ENCODE measurements around the gene CEP164. TPM values are rescaled to one million over a fixed set of nuclear protein-coding genes. Genes with fewer than 3 reads are reported as not detected.

CEP164 gene
- polyA plus RNA-seq, 1 of the 3 experiments (the other 2 are of a cell fraction), result 27.7 TPM

GRCh38 chr11:117426941-117427340, 99.3 kb downstream of the CEP164 start (continued):
- TF ChIP-seq, protein P1, sequence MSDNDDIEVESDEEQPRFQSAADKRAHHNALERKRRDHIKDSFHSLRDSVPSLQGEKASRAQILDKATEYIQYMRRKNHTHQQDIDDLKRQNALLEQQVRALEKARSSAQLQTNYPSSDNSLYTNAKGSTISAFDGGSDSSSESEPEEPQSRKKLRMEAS (IDR thresholded peaks at IDR 0.05; ENCODE audit: low read depth), result no peak
- TF ChIP-seq EZH2phosphoT487 (IDR thresholded peaks at IDR 0.05; ENCODE audit: borderline replicate concordance, low read depth), result no peak
- TF ChIP-seq, protein P2, sequence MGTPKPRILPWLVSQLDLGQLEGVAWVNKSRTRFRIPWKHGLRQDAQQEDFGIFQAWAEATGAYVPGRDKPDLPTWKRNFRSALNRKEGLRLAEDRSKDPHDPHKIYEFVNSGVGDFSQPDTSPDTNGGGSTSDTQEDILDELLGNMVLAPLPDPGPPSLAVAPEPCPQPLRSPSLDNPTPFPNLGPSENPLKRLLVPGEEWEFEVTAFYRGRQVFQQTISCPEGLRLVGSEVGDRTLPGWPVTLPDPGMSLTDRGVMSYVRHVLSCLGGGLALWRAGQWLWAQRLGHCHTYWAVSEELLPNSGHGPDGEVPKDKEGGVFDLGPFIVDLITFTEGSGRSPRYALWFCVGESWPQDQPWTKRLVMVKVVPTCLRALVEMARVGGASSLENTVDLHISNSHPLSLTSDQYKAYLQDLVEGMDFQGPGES (IDR thresholded peaks at IDR 0.05; ENCODE audit: low read depth, low read length), result no peak
- TF ChIP-seq, protein P3, sequence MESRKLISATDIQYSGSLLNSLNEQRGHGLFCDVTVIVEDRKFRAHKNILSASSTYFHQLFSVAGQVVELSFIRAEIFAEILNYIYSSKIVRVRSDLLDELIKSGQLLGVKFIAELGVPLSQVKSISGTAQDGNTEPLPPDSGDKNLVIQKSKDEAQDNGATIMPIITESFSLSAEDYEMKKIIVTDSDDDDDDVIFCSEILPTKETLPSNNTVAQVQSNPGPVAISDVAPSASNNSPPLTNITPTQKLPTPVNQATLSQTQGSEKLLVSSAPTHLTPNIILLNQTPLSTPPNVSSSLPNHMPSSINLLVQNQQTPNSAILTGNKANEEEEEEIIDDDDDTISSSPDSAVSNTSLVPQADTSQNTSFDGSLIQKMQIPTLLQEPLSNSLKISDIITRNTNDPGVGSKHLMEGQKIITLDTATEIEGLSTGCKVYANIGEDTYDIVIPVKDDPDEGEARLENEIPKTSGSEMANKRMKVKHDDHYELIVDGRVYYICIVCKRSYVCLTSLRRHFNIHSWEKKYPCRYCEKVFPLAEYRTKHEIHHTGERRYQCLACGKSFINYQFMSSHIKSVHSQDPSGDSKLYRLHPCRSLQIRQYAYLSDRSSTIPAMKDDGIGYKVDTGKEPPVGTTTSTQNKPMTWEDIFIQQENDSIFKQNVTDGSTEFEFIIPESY (IDR thresholded peaks at IDR 0.05; ENCODE audit: borderline replicate concordance, low read depth), result no peak

DNA sequence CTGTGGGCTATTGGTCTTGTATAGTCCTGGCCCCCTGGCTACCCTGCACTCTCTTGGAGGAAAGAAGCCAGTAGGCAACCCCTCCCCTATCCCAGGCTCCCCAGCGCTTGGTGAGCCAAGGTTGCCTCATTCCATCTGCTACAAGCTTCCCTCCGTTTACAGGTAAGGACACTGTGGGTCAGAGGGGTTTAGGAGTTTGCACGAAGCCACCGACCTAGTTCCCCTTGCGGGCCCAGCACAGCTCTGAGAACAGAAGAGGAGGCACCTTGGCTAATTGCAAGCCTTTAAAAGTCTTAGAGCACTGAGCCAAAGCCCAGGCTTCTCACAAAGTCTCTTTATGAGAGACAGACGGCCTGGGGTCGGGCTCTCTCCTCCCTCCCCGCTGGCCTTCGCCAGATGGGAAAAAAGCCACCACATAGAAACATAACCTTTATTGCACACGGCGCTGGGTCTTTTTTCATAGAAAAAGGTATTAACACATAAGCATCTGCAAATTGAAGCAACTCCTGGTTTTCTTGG, 99.8 kb downstream of the CEP164 start:
- no peaks in the 10 kb centered on the region for H3F3A ChIP-seq (replicated peaks; ENCODE audit: insufficient read depth)
- no peak for DNase-seq

More for the DNA sequence above, 99.8 kb downstream of the CEP164 start:
- POLR2A ChIA-PET, result interaction anchor here (0.7 to 1.6 kb wide), 2 partner anchors 48 to 390 kb away, joined by 3 to 9 read pairs; no protein-coding TSS in a partner anchor
- no peak overlapping the region for H3K4me3 ChIP-seq (ENCODE audit: low read depth in 2 of 2, low read length in 1 of 2)
- no peak overlapping the region for H3K27ac ChIP-seq (ENCODE audit: low read depth in 2 of 2, low read length in 1 of 2)
- H3K9me3 ChIP-seq, result no peaks in the 10 kb centered on the region
- no peaks in the 10 kb centered on the region for H4K20me1 ChIP-seq (ENCODE audit: insufficient read depth)
- no peak overlapping the region for H3K4me2 ChIP-seq
- H3K4me1 ChIP-seq (ENCODE audit: control insufficient read depth in 1 of 2, insufficient read depth in 2 of 2, low read depth in 1 of 2, low read length in 1 of 2), result peaks cover 0 to 10% of the 10 kb centered on the region in 2 experiments; a peak in 1 of 4 replicates
- no peak for TF ChIP-seq RXRA (IDR thresholded peaks at IDR 0.05; ENCODE audit: borderline replicate concordance, low read depth)
- TF ChIP-seq NFIC (IDR thresholded peaks at IDR 0.05; ENCODE audit: borderline replicate concordance), result no peak
- TF ChIP-seq CHD2 (IDR thresholded peaks at IDR 0.05; ENCODE audit: low read length, partially characterized antibody), result no peak
- no peak for TF ChIP-seq RAD21 (IDR thresholded peaks at IDR 0.05; ENCODE audit: low read length)
- TF ChIP-seq POLR2AphosphoS5 (IDR thresholded peaks at IDR 0.05; ENCODE audit: low read depth, low read length), result no peak
- no peak for TF ChIP-seq USF2 (IDR thresholded peaks at IDR 0.05; ENCODE audit: borderline replicate concordance, low read depth, low read length)
- no peak for TF ChIP-seq GABPA (IDR thresholded peaks at IDR 0.05; ENCODE audit: low read depth)
- no peak for TF ChIP-seq RCOR1 (IDR thresholded peaks at IDR 0.05; ENCODE audit: low read length)
- no peak for TF ChIP-seq GATA2 (CRISPR knock-in tag; IDR thresholded peaks at IDR 0.05)
- TF ChIP-seq MXI1 (IDR thresholded peaks at IDR 0.05; ENCODE audit: low read depth, low read length), result no peak
- TF ChIP-seq, protein P1 (IDR thresholded peaks at IDR 0.05; ENCODE audit: low read depth), result no peak
- TF ChIP-seq, protein P4, sequence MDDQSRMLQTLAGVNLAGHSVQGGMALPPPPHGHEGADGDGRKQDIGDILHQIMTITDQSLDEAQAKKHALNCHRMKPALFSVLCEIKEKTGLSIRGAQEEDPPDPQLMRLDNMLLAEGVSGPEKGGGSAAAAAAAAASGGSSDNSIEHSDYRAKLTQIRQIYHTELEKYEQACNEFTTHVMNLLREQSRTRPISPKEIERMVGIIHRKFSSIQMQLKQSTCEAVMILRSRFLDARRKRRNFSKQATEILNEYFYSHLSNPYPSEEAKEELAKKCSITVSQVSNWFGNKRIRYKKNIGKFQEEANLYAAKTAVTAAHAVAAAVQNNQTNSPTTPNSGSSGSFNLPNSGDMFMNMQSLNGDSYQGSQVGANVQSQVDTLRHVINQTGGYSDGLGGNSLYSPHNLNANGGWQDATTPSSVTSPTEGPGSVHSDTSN (IDR thresholded peaks at IDR 0.05), result no peak
- no peak for TF ChIP-seq MEF2A (IDR thresholded peaks at IDR 0.05; ENCODE audit: borderline replicate concordance, low read depth)
- TF ChIP-seq, protein P5, sequence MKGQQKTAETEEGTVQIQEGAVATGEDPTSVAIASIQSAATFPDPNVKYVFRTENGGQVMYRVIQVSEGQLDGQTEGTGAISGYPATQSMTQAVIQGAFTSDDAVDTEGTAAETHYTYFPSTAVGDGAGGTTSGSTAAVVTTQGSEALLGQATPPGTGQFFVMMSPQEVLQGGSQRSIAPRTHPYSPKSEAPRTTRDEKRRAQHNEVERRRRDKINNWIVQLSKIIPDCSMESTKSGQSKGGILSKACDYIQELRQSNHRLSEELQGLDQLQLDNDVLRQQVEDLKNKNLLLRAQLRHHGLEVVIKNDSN (IDR thresholded peaks at IDR 0.05; ENCODE audit: borderline replicate concordance, low read depth), result no peak
- no peak for TF ChIP-seq EZH2phosphoT487 (IDR thresholded peaks at IDR 0.05; ENCODE audit: borderline replicate concordance, low read depth)
- TF ChIP-seq SIN3A (IDR thresholded peaks at IDR 0.05; ENCODE audit: borderline replicate concordance, low read depth, low read length), result no peak
- TF ChIP-seq, protein P6, sequence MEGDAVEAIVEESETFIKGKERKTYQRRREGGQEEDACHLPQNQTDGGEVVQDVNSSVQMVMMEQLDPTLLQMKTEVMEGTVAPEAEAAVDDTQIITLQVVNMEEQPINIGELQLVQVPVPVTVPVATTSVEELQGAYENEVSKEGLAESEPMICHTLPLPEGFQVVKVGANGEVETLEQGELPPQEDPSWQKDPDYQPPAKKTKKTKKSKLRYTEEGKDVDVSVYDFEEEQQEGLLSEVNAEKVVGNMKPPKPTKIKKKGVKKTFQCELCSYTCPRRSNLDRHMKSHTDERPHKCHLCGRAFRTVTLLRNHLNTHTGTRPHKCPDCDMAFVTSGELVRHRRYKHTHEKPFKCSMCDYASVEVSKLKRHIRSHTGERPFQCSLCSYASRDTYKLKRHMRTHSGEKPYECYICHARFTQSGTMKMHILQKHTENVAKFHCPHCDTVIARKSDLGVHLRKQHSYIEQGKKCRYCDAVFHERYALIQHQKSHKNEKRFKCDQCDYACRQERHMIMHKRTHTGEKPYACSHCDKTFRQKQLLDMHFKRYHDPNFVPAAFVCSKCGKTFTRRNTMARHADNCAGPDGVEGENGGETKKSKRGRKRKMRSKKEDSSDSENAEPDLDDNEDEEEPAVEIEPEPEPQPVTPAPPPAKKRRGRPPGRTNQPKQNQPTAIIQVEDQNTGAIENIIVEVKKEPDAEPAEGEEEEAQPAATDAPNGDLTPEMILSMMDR (IDR thresholded peaks at IDR 0.05), result no peak
- no peak for TF ChIP-seq JUND (IDR thresholded peaks at IDR 0.05)
- no peak for TF ChIP-seq TAF1 (IDR thresholded peaks at IDR 0.05; ENCODE audit: borderline replicate concordance, low read depth, low read length)
- no peaks in the 10 kb centered on the region for H3K36me3 ChIP-seq (replicated peaks in 1 of 2; ENCODE audit: control insufficient read depth in 1 of 2, insufficient read depth in 2 of 2, low read length in 1 of 2)
- H3K9ac ChIP-seq, result no peak overlapping the region
- H3K27me3 ChIP-seq (ENCODE audit: insufficient read depth), result no peaks in the 10 kb centered on the region
- WGBS (ENCODE audit: low lambda C conversion rate), result 75% methylated on average over 11 of the region's 11 CpGs
- H2AFZ ChIP-seq (ENCODE audit: low read depth), result no peak overlapping the region
- CTCF ChIA-PET, result interaction anchor here (1.2 to 16.8 kb wide), 30 partner anchors 8 to 625 kb away, joined by 3 to 449 read pairs (median 9); partner anchors contain the start of genes CEP164, DSCAML1 and FXYD2
- no peaks in the 10 kb centered on the region for H3K9me2 ChIP-seq
- no peaks in the 10 kb centered on the region for H3K79me2 ChIP-seq (ENCODE audit: insufficient read depth)
